IPS-20b (cell line): ENCODE results near the gene ABHD10.

ENCODE experiments used
- H3K27ac ChIP-seq: one replicate; pipeline ENCODE4 v1.5.1; 2013; ENCODE audit warnings: low read length
- H3K27me3 ChIP-seq: 2 replicates; pipeline ENCODE4 v1.6.1; 2013; ENCODE audit warnings: mild to moderate bottlenecking, low read length, inconsistent platforms; ENCODE audit not compliant: insufficient read depth
- H3K36me3 ChIP-seq: 2 replicates; pipeline ENCODE4 v1.6.1; 2013; ENCODE audit warnings: low read depth, mild to moderate bottlenecking, inconsistent platforms, low read length, moderate library complexity; ENCODE audit not compliant: insufficient read depth
- H3K4me1 ChIP-seq: 2 replicates; pipeline ENCODE4 v1.6.1; 2013; ENCODE audit warnings: mild to moderate bottlenecking, control low read depth, inconsistent platforms, low read length, moderate library complexity; ENCODE audit not compliant: insufficient read depth
- H3K4me3 ChIP-seq: 2 replicates; pipeline ENCODE4 v1.5.1; 2013; ENCODE audit warnings: mild to moderate bottlenecking, low read length, inconsistent platforms
- H3K9ac ChIP-seq: 2 replicates; pipeline ENCODE4 v1.6.1; 2013; ENCODE audit warnings: low read depth, mild to moderate bottlenecking, inconsistent platforms, low read length, moderate library complexity
- H3K9me3 ChIP-seq: 2 replicates; pipeline ENCODE4 v1.6.1; 2013; ENCODE audit warnings: mild to moderate bottlenecking, low read depth, low read length, inconsistent platforms; ENCODE audit not compliant: insufficient read depth

The ABHD10 gene

GRCh38 chr3:112041321-112041720, 62.5 kb downstream of the ABHD10 start:
- no peak overlapping the region for H3K9ac ChIP-seq
- peaks cover 9% of the 10 kb centered on the region; the same call in 1 of the 2 replicates for H3K9me3 ChIP-seq
- no peaks in the 10 kb centered on the region for H3K36me3 ChIP-seq
- no peak overlapping the region for H3K27ac ChIP-seq
- peaks cover 5% of the 10 kb centered on the region; the same call in 1 of the 2 replicates for H3K4me1 ChIP-seq
- H3K4me3 ChIP-seq: no peak overlapping the region
- no peaks in the 10 kb centered on the region; the same call in 1 of the 2 replicates for H3K27me3 ChIP-seq

- no peak overlapping the region for H3K4me3 ChIP-seq
- no peaks in the 10 kb centered on the region for H3K9me3 ChIP-seq
- no peak overlapping the region for H3K27ac ChIP-seq
- H3K36me3 ChIP-seq: no peaks in the 10 kb centered on the region
- no peak overlapping the region for H3K9ac ChIP-seq
- no peaks in the 10 kb centered on the region; the same call in 1 of the 2 replicates for H3K27me3 ChIP-seq
- peaks cover 5% of the 10 kb centered on the region; the same call in 1 of the 2 replicates for H3K4me1 ChIP-seq
These were observed 64.0 kb downstream of the ABHD10 start for GRCh38 chr3:112042842-112043280.
